Limb (tissue), 2 donors: ENCODE data around the gene DNAH11.
A peak's percentile ranks its signal among the peaks of the same experiment; 100 is the strongest.
"Not testable (repeated sequence)": the region's sequence is repeated elsewhere in the genome, so short reads cannot be mapped to it uniquely, and the experiment has no call there.

Source experiments
- DNase-seq, 2 donors: peaks; one replicate each; pipeline ENCODE4 v3.0.0-alpha.2; 2016; ENCODE audit errors: extremely low spot score in 2 of 2

Gene DNAH11

DNA sequence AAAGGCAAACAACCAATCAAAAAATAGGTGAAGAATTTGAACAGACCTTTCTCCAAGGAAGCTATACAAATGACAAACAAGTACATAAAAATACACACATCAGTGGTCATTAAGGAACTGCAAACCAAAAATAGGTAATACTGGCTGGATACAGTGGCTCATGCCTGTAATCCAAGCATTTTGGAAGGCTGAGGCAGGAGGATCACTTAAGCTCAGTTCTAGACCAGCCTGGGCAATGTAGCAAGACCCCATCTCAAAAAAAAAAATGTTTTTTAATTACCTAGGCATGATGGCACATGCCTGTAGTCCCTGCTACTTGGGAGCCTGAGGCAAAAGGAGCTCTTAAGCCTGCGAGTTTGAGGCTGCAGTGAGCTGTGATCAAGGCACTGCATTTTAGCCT lies 383.6 kb downstream of the DNAH11 start:
- no peak for DNase-seq

GRCh38 chr7:21927693-21928092 lies 384.9 kb downstream of the DNAH11 start:
- DNase-seq = no peak

DNA sequence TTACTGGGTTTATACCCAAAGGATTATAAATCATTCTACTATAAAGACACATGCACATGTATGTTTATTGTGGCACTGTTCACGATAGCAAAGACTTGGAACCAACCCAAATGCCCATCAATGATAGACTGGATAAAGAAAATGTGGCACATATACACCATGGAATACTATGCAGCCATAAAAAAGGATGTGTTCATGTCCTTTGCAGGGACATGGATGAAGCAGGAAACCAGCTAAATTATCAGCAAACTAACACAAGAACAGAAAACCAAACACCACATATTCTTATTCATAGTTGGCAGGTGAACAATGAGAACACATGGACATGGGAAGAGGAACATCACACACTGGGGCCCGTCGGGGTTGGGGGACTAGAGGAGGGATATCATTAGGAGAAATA lies 390.5 kb downstream of the DNAH11 start:
- not testable (repeated sequence) for DNase-seq

DNA sequence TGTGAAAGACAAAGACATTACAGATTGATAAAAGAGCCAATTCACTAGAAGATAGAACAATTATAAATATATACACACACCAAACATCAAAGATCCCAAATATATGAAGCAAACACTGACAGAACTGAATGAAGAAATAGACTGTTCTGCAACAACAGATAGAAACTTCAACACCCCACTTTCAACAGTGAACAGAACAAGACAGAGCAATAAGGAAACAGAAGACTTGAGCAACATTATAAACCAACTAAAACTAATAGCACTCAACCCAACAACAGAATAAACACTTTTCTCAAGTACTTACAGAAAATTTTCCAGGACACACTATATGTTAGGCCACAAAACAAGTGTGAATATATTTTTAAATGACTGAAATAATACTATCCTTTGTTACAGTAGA lies 392.0 kb downstream of the DNAH11 start:
- no peak for DNase-seq

- DNase-seq = no peak
Observed at GRCh38 chr7:21938463-21938862, 395.6 kb downstream of the DNAH11 start.

DNA sequence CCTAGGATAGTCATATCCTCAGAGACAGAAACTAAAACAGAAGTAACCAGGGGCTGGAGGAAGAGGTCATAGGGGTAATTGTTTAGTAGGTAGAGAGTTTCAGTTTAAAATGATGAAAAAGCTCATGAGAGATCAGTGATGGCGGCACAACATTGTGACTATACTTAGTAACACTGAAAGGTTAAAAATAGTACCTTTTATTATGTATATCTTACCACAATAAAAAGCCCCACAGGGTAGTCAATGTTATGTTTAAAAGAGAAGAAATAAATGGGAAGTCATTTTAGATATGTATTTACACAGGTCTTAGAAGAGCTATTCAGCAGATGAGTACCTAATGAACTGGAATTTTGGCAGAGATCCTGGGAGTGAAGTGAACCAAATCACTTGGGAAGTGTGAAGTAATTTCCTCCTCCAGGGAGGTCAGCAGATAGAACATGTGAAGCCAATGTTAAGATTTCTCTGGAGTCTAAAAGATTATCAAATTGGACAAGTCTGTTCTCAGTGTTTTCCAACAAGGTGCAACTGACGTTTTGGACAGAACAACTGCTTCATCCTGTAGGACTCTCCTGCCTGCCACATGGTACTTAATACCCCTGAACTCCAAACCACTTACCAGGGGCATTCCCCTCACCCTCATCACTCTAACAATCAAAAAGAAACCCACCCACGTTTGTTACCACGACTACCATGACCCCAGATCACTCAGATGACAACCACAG lies 396.5 kb downstream of the DNAH11 start:
- no peak for DNase-seq

DNA sequence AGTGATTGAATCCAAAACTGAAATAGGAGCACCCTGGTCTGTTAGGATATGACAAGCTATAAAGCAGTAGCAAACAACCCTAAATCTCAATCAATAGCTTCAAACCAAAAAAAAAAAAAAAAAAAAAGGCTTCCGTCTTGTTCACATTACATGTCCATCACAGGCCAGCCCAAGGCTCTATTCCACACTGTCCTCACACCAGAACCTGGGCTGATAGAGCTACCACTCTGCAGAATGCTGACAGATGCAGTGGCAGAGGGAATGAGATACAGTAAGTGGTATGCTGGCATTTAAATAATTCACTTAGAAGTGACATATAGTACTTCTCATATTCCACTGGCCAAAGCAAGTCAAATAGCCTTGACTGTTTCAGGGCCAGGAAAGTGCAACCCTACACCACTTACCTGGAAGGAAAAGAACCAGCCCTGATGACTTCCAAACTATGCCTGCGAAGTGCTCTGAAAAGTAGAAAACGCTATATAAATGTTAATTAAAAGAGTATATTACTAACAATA lies 397.1 kb downstream of the DNAH11 start:
- no peak for DNase-seq

- DNase-seq = no peak
Observed at GRCh38 chr7:21941611-21942141, 398.8 kb downstream of the DNAH11 start.

DNA sequence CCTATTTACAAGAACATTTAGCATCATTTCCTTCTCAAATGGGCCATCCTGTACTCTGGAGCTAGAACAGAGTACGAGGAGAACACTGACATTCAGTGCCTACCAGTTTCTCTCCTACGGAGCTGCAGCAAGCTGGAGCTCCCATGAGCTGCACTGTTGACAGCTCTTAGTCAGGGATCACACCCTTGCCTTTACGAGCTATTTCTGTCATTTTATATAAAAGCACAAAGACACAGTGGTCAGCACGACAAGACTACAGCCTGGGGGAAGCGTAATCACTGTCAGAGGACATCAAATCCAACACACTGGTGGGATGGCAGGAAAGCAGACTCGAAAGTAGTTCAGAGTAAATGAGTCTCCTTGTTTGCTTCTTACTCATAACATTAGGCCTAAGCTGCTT lies 400.1 kb downstream of the DNAH11 start:
- DNase-seq = no peak

DNA sequence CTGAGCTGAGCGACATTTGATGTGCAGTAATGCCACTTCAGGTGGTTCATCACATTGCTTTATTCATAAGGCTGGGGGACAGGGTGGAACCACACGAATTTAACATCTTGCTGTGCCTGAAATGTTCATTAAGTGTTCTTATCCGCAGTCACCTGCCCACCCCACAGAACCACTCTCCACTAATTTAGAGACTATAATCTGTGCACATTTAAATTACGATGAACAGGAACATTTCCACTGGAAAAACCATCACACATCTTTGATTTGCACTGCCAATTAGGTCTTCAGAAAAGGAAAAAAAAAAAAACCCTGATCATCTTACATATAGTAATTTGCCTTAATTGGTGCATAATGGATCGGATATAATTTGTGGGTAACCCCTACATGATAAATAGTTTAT lies 400.6 kb downstream of the DNAH11 start:
- DNase-seq = no peak

- peak; percentile 18 to 47 for DNase-seq
Observed at GRCh38 chr7:21944616-21945453, 402.0 kb downstream of the DNAH11 start.

- peak; percentile 81 to 85 for DNase-seq
Observed at GRCh38 chr7:21945454-21946221, 402.8 kb downstream of the DNAH11 start, which contains the start of gene CDCA7L. CDCA7L (minus strand) TSS chr7:21945899; CDS start chr7:21945804, 95 bp downstream.

- no peak for DNase-seq
Observed at GRCh38 chr7:21946222-21946709, 403.4 kb downstream of the DNAH11 start.

DNA sequence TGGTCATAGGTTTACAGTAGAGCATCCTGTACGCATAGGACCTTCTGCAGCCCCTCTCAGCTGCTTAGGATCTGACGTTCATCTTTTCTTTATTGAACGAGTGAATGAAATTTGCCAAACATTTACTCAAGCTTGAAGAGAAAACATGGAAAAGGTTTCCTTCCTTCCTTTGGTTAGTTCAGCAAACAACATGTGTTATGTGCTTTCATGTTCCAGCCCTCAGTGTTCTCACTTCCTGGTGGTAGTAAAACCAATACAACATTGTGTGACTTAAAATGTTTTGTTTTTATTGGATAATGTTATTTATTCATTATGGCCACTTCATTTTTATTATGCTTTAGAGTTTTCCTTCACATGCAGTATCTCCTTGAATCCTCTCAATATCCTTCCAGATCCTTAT lies 404.2 kb downstream of the DNAH11 start:
- no peak for DNase-seq

GRCh38 chr7:21947946-21948345 lies 405.1 kb downstream of the DNAH11 start:
- no peak for DNase-seq

DNA sequence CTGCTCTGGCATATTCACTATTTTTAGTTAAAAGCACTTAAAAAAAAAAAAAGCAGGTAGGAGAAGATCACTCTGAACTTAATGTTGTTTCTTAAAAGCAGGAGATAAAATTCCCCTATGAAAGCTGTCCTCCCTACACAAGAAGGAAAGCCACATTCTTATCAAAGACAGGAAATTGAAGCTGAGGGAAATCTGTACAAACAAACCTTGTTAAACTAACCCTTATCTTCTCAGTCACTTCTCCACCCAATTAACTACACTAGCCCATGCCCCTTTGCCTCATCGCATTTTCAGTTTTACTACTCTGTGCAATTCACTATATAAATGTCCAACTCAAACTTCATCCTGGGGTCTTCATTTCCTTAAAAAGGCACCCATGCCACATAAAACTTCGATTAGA lies 405.5 kb downstream of the DNAH11 start:
- DNase-seq = no peak

DNA sequence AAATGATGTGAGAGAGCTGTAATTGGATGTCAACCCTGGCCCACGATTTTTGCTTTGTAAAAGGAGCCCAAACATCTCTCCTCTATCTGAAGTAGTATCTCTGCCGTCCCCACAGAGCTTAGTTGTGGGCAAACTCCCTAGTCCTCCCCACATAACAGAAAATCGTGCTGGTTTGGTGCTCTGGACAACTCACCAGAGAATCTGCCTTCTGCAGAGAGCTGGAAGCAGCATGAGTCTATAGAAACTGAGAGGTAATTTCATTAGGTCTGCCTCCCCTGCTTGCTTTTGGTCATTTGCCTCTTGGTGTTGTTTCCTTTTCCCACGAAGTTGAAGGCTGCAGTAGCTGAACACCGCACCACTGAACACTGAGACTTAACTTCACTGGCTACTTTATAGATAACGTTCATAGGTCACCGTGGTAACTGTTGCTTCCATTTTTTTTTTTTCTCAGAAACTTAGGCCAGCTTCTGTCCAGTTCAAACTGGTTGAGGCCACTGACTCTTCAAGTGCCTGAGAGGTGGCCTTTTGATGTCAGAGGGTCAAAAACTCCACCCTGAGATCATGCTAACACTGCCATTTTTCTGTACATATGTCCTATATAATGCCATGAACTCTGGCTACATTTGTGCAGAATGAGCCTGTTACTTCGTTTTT lies 406.2 kb downstream of the DNAH11 start:
- DNase-seq = no peak
